PFSK-1 (cell line): ENCODE data around the gene OLFML1.

Experiments used
- FOXP2 ChIP-seq: optimal IDR thresholded peaks from 2 replicates; pipeline ENCODE3; 2011; ENCODE audit warnings: borderline replicate concordance, control low read depth, inconsistent platforms; ENCODE audit not compliant: insufficient read depth; ENCODE audit errors: extremely low read length, extremely low read depth
- POLR2AphosphoS5 ChIP-seq: IDR thresholded peaks from 2 replicates; pipeline ENCODE4 v1.6.1; 2012; ENCODE audit warnings: low read depth, mild to moderate bottlenecking, control low read depth, low read length, moderate library complexity
- REST ChIP-seq, 2 experiments: IDR thresholded peaks; 2 replicates each; pipeline versions ENCODE4 v1.6.1 to v1.8.0; 2011 to 2012; ENCODE audit warnings: low read depth in 2 of 2, low read length in 2 of 2, control low read depth in 1 of 2, inconsistent platforms in 1 of 2, mild to moderate bottlenecking in 1 of 2, moderate library complexity in 1 of 2; ENCODE audit not compliant: insufficient read depth in 1 of 2
- SIN3A ChIP-seq: IDR thresholded peaks from 2 replicates; pipeline ENCODE4 v1.6.1; 2012; ENCODE audit warnings: mild to moderate bottlenecking, low read length, moderate library complexity, borderline replicate concordance; ENCODE audit not compliant: insufficient read depth
- TAF1 ChIP-seq: IDR thresholded peaks from 2 replicates; pipeline ENCODE4 v1.6.1; 2012; ENCODE audit warnings: low read length, control low read depth, borderline replicate concordance; ENCODE audit not compliant: insufficient read depth

GRCh38 chr11:7462706-7463105 is 22.6 kb upstream of the OLFML1 start:
- TF ChIP-seq TAF1 (no peak), POLR2AphosphoS5 (no peak), REST (IDR thresholded peaks at IDR 0.05; ENCODE audit: insufficient read depth in 1 of 2, low read depth in 2 of 2, low read length in 2 of 2) (no peak), SIN3A (no peak), FOXP2 (no peak)
